DOHH2 (cell line): ENCODE data around the gene HSPA2.

Experiments used
- CTCF ChIP-seq: fragments of 200-600 bp; sonication (generic); IDR thresholded peaks from one replicate; pipeline ENCODE4 v1.5.1; 2014; ENCODE audit warnings: antibody characterized with exemption, mild to moderate bottlenecking, low read depth, low read length; ENCODE audit not compliant: poor library complexity, severe bottlenecking
- EZH2phosphoT487 ChIP-seq: fragments of 200-600 bp; sonication (generic); IDR thresholded peaks from 2 replicates; pipeline ENCODE4 v1.6.1; 2017; ENCODE audit warnings: borderline replicate concordance, mild to moderate bottlenecking, antibody characterized with exemption, low read length, moderate library complexity, mixed read lengths

- TF ChIP-seq CTCF = no peak
- TF ChIP-seq EZH2phosphoT487 = no peak
Measured at GRCh38 chr14:64508215-64508776, 32.2 kb upstream of the HSPA2 start.
